Measurements from ENCODE around the gene NELFE. TPM values are rescaled to one million over a fixed set of nuclear protein-coding genes. Genes with fewer than 3 reads are reported as not detected.

The NELFE gene
- total and polyA plus RNA-seq, 2 of the 13 experiments (the other 11 are each of a cell fraction or from before 2014, with no cell fraction given) = 51.3 to 69.8 TPM

- TF ChIP-seq EP300 (IDR thresholded peaks at IDR 0.05; ENCODE audit: low read depth in 2 of 2, low read length in 2 of 2) = peak in 1 of 2 experiments; percentile 58; a peak in 1 of 4 replicates
- TF ChIP-seq EP300 (CRISPR knock-in tag; IDR thresholded peaks at IDR 0.05; ENCODE audit: borderline replicate concordance) = 0 out of 2 replicates have a peak, but pooled peaks have one; percentile 7
These were observed 13.4 kb upstream of the NELFE start, which contains the start of gene DXO (continued) for GRCh38 chr6:31971993-31972708.

DNA sequence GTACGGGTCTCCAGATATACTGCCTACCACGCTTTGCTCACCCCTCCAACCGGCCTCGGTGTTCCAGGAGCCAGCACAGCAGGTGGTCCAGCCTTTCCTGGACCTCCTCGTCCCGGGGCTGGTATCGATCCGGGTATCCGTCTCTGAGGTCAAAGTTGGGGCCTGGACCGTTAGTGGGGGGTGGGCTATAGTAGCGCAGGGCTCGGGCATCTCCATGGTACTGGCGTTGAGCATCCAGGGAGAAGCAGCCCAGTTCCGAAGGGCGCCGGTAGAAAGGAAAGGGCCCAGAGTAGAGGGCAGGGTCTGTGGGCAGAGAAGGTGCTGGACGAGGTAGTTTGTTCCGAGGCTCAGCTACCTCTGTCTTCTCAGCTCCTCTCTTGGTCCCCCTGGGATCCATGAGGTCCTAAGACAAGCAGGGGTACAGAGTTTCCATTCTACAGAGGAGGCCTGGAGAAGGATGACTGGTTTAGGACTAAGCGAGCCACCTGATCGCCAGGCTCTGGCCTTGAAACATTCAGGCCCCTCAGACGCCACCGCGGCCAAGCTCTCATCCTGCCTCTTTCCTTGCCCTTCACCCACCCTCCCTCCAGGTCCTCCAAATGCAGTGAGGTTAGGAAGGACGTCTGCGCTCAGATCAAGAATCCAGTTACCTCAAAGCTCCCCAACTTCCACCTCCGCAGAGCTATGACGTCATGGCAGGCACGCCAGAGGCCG is 12.7 kb upstream of the NELFE start:
- no peak for DNase-seq (ENCODE audit: low spot score)
- Histone ChIP-seq H3K27ac (ENCODE audit: extremely low read length, insufficient read depth, low read length) (peak overlapping the region; percentile 86), H3K36me3 (replicated peaks in 1 of 2; ENCODE audit: control insufficient read depth in 1 of 2, insufficient read depth in 2 of 2, low read length in 2 of 2) (peaks cover 26 to 41% of the 10 kb centered on the region in 2 experiments), H3K4me3 (replicated peaks in 1 of 3; ENCODE audit: insufficient read depth in 1 of 3, low read depth in 2 of 3, low read length in 3 of 3) (peak overlapping the region; percentile 73 to 94 (median 90)), H2AFZ (ENCODE audit: low read length) (no peak overlapping the region), H3K4me1 (ENCODE audit: insufficient read depth, low read length) (peaks cover 32% of the 10 kb centered on the region), H3K9me3 (ENCODE audit: low read length) (no peaks in the 10 kb centered on the region), H3K79me2 (ENCODE audit: insufficient read depth, low read length) (peaks cover 21% of the 10 kb centered on the region), H4K20me1 (ENCODE audit: insufficient read depth, low read length) (no peaks in the 10 kb centered on the region), H3K27me3 (ENCODE audit: control insufficient read depth in 1 of 2, insufficient read depth in 2 of 2, low read length in 2 of 2) (no peaks in the 10 kb centered on the region; a peak in 1 of 5 replicates), H3K9ac (ENCODE audit: insufficient read depth, low read depth, low read length) (peak overlapping the region; percentile 88), H3K4me2 (ENCODE audit: low read depth, low read length) (peak overlapping the region; percentile 99)
- WGBS (ENCODE audit: low lambda C conversion rate) = 41% methylated on average over 29 of the region's 29 CpGs
- peak; percentile 6 for ATAC-seq
- ChIA-PET CTCF (ENCODE audit: low intra/inter-chr PET ratio, low total read pairs) (no interaction called here), POLR2A (interaction anchor here (0.8 to 6.1 kb wide), 15 partner anchors 9 to 319 kb away, joined by 3 to 142 read pairs (median 8); partner anchors contain the start of genes BAG6, C2, CFB and EHMT2)
- BruUV-seq (replicated peaks) = TSS peak; percentile 84
- intact Hi-C loops (cut with micrococcal nuclease; ENCODE audit: unreplicated experiment) = no loop called here
- FAIRE-seq = peak; percentile 8
- in situ Hi-C loops (cut with HindIII; ENCODE audit: extremely low pct_ligation_motif_present, low pct_unique_long_range_greater_than_20kb) = no loop called here
- 0 out of 2 replicates have a peak, but pooled peaks have one; percentile 1 for TF ChIP-seq ZNF280B (CRISPR knock-in tag; IDR thresholded peaks at IDR 0.05; ENCODE audit: borderline replicate concordance)
- TF ChIP-seq, protein P1, sequence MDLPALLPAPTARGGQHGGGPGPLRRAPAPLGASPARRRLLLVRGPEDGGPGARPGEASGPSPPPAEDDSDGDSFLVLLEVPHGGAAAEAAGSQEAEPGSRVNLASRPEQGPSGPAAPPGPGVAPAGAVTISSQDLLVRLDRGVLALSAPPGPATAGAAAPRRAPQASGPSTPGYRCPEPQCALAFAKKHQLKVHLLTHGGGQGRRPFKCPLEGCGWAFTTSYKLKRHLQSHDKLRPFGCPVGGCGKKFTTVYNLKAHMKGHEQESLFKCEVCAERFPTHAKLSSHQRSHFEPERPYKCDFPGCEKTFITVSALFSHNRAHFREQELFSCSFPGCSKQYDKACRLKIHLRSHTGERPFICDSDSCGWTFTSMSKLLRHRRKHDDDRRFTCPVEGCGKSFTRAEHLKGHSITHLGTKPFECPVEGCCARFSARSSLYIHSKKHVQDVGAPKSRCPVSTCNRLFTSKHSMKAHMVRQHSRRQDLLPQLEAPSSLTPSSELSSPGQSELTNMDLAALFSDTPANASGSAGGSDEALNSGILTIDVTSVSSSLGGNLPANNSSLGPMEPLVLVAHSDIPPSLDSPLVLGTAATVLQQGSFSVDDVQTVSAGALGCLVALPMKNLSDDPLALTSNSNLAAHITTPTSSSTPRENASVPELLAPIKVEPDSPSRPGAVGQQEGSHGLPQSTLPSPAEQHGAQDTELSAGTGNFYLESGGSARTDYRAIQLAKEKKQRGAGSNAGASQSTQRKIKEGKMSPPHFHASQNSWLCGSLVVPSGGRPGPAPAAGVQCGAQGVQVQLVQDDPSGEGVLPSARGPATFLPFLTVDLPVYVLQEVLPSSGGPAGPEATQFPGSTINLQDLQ (CRISPR knock-in tag; IDR thresholded peaks at IDR 0.05) = peak; percentile 48; the same call in 1 of the 2 replicates
- TF ChIP-seq TSC22D2 (CRISPR knock-in tag; IDR thresholded peaks at IDR 0.05; ENCODE audit: borderline replicate concordance) = 0 out of 2 replicates have a peak, but pooled peaks have one; percentile 20
- TF ChIP-seq ZNF180 (CRISPR knock-in tag; IDR thresholded peaks at IDR 0.05; ENCODE audit: borderline replicate concordance, low read depth) = 0 out of 2 replicates have a peak, but pooled peaks have one; percentile 27
- TF ChIP-seq YEATS4 (CRISPR knock-in tag; IDR thresholded peaks at IDR 0.05; ENCODE audit: borderline replicate concordance) = no peak
- TF ChIP-seq, protein P2, sequence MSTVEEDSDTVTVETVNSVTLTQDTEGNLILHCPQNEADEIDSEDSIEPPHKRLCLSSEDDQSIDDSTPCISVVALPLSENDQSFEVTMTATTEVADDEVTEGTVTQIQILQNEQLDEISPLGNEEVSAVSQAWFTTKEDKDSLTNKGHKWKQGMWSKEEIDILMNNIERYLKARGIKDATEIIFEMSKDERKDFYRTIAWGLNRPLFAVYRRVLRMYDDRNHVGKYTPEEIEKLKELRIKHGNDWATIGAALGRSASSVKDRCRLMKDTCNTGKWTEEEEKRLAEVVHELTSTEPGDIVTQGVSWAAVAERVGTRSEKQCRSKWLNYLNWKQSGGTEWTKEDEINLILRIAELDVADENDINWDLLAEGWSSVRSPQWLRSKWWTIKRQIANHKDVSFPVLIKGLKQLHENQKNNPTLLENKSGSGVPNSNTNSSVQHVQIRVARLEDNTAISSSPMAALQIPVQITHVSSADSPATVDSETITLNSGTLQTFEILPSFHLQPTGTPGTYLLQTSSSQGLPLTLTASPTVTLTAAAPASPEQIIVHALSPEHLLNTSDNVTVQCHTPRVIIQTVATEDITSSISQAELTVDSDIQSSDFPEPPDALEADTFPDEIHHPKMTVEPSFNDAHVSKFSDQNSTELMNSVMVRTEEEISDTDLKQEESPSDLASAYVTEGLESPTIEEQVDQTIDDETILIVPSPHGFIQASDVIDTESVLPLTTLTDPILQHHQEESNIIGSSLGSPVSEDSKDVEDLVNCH (CRISPR knock-in tag; IDR thresholded peaks at IDR 0.05) = 0 out of 2 replicates have a peak, but pooled peaks have one; percentile 9
- peak; percentile 88; the same call in 1 of the 2 replicates for TF ChIP-seq AKAP8 (CRISPR knock-in tag; IDR thresholded peaks at IDR 0.05)
- TF ChIP-seq ZNF737 (CRISPR knock-in tag; IDR thresholded peaks at IDR 0.05; ENCODE audit: borderline replicate concordance) = 0 out of 2 replicates have a peak, but pooled peaks have one; percentile 36
- TF ChIP-seq ZFY (CRISPR knock-in tag; IDR thresholded peaks at IDR 0.05) = no peak; the same call in 1 of the 2 replicates
- peak; percentile 42; the same call in 1 of the 2 replicates for TF ChIP-seq ZNF777 (CRISPR knock-in tag; IDR thresholded peaks at IDR 0.05)
- 0 out of 2 replicates have a peak, but pooled peaks have one; percentile 35 for TF ChIP-seq SATB2 (CRISPR knock-in tag; IDR thresholded peaks at IDR 0.05)
